HEK293T (cell line): ENCODE data around the gene TAF1B.

Experiments used
- CTCF ChIA-PET: fragments of 350-600 bp; formaldehyde crosslinking; extraction: SDS; loops from one replicate; lab custom pipeline; 2021; ENCODE audit warnings: antibody characterized with exemption, inconsistent platforms; lab: Yijun Ruan, JAX
- POLR2A ChIA-PET: fragments of 350-600 bp; formaldehyde crosslinking; extraction: SDS; loops from one replicate; lab custom pipeline; 2020; ENCODE audit warnings: antibody characterized with exemption, inconsistent platforms; lab: Yijun Ruan, JAX
- DNase-seq: peaks from one replicate; pipeline ENCODE4 v3.0.0; 2012; ENCODE audit warnings: mixed read lengths; ENCODE audit errors: extremely low spot score
- ARNT ChIP-seq: fragments of 450-650 bp; IDR thresholded peaks from 2 replicates; pipeline ENCODE4 v1.6.1; 2017; ENCODE audit warnings: mild to moderate bottlenecking
- BHLHE40 ChIP-seq: fragments of 450-650 bp; IDR thresholded peaks from 2 replicates; pipeline ENCODE4 v1.6.1; 2016; ENCODE audit warnings: mild to moderate bottlenecking, moderate library complexity, borderline replicate concordance
- CTBP1 ChIP-seq: fragments of 450-650 bp; IDR thresholded peaks from 2 replicates; pipeline ENCODE4 v1.6.1; 2016; ENCODE audit warnings: borderline replicate concordance
- ELF4 ChIP-seq: fragments of 450-650 bp; IDR thresholded peaks from 2 replicates; pipeline ENCODE4 v1.6.1; 2017; ENCODE audit warnings: antibody characterized with exemption
- FOXA1 ChIP-seq: fragments of 450-650 bp; IDR thresholded peaks from 2 replicates; pipeline ENCODE4 v1.6.1; 2016; ENCODE audit warnings: mild to moderate bottlenecking
- FOXK2 ChIP-seq: fragments of 450-650 bp; IDR thresholded peaks from 2 replicates; pipeline ENCODE4 v1.6.1; 2016; ENCODE audit warnings: mild to moderate bottlenecking
- FOXM1 ChIP-seq: fragments of 450-650 bp; IDR thresholded peaks from 2 replicates; pipeline ENCODE4 v1.6.1; 2017; ENCODE audit warnings: mild to moderate bottlenecking, borderline replicate concordance
- HDGF ChIP-seq: fragments of 450-650 bp; IDR thresholded peaks from 2 replicates; pipeline ENCODE4 v1.6.1; 2017; ENCODE audit warnings: antibody characterized with exemption, borderline replicate concordance
- L3MBTL2 ChIP-seq: fragments of 450-650 bp; conservative IDR thresholded peaks from 2 replicates; pipeline ENCODE4 v1.6.1; 2016; ENCODE audit warnings: mild to moderate bottlenecking
- LEF1 ChIP-seq: fragments of 450-650 bp; IDR thresholded peaks from 2 replicates; pipeline ENCODE4 v1.6.1; 2017; ENCODE audit warnings: mild to moderate bottlenecking, borderline replicate concordance
- NFRKB ChIP-seq: fragments of 450-650 bp; IDR thresholded peaks from 2 replicates; pipeline ENCODE4 v1.6.1; 2016; ENCODE audit warnings: mild to moderate bottlenecking, moderate library complexity
- SP1 ChIP-seq: fragments of 450-650 bp; IDR thresholded peaks from 2 replicates; pipeline ENCODE4 v1.6.1; 2017
- SUZ12 ChIP-seq: fragments of 450-650 bp; IDR thresholded peaks from 2 replicates; pipeline ENCODE4 v1.6.1; 2016; ENCODE audit warnings: mild to moderate bottlenecking
- TARDBP ChIP-seq: fragments of 450-650 bp; IDR thresholded peaks from 2 replicates; pipeline ENCODE4 v1.6.1; 2016
- ZNF384 ChIP-seq: fragments of 450-650 bp; IDR thresholded peaks from 2 replicates; pipeline ENCODE4 v1.6.1; 2016
- TF ChIP-seq, protein P1 (sequence below): fragments of 450-650 bp; IDR thresholded peaks from 2 replicates; pipeline ENCODE4 v1.6.1; 2016

TAF1B gene

DNA sequence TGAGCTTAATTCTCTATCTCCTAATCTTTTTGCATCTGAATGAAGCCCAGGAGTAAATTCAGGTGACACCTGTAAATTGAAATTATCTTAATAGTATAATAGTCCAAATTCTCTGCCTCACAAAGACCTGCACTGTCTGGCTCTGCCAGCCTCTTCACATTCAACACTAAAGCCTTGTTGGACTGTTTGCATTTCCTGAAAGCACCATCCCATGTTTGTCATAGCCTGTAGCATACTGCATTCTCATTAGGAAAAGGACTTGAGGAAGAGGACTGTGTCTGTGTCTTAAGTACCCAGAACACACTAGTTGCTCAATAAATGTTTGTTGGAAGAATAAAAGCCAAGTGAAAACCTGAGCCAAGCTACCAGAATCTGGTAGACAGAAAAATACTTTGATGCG lies 65.4 kb downstream of the TAF1B start:
- TF ChIP-seq SUZ12 (no peak), ZNF384 (no peak), CTBP1 (no peak)
- CTCF ChIA-PET = no interaction called here
- POLR2A ChIA-PET = interaction anchor here (2.3 kb wide), 1 partner anchor 66 kb away, joined by 9 read pairs; the partner anchor contains the start of gene TAF1B
- DNase-seq = no peak

DNA sequence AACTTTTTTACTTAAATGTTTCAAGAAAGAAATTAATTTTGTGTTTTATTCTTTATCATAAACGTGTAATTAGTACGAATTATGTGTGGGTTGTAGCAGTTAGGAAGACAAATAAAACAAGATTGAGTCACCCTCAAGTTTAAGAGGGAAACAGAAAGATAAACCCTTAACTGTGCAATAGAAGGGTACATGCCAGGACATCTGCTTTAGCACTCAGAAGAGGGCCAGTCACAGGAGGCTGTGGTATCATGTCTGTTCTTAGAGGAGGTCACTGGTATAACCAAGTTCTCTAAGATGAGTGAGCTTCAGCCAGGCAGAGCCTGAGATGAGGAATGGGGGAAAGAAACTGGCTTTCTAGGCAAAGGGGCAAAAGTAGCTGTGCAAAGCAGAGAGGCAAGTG lies 65.8 kb downstream of the TAF1B start:
- no peak for DNase-seq

DNA sequence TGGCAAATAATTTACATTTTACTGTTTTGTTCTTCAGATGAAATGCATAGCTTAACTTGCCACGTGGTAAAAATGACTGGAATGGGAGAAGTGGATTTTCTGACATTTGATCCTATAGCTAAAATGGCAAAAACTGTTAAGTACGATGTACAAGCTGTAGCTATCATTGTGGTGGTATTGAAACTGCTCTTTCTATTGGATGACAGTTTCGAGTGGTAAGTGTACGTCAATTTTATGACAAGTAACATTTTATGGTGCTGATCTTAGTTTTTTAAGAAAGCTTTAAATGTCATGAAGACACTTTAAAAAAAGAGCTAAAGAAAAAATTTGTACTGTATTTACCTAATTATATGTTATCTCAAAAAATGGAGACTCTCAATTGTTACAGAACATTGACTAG lies 67.4 kb downstream of the TAF1B start:
- POLR2A ChIA-PET = no interaction called here
- CTCF ChIA-PET = interaction anchor here (0.6 kb wide), 1 partner anchor 395 kb away, joined by 3 read pairs; no protein-coding TSS in a partner anchor
- no peak for DNase-seq
- TF ChIP-seq NFRKB = no peak
- no peak for TF ChIP-seq HDGF
- no peak for TF ChIP-seq BHLHE40
- no peak for TF ChIP-seq LEF1

More for the DNA sequence above, 65.8 kb downstream of the TAF1B start:
- POLR2A ChIA-PET = interaction anchor here (2.3 kb wide), 1 partner anchor 66 kb away, joined by 9 read pairs; the partner anchor contains the start of gene TAF1B
- CTCF ChIA-PET = no interaction called here
- TF ChIP-seq FOXM1 (no peak), ARNT (no peak), TARDBP (no peak), BHLHE40 (no peak), FOXK2 (no peak), NFRKB (no peak), ELF4 (no peak), LEF1 (no peak), ZNF384 (no peak), L3MBTL2 (no peak), CTBP1 (no peak)

DNA sequence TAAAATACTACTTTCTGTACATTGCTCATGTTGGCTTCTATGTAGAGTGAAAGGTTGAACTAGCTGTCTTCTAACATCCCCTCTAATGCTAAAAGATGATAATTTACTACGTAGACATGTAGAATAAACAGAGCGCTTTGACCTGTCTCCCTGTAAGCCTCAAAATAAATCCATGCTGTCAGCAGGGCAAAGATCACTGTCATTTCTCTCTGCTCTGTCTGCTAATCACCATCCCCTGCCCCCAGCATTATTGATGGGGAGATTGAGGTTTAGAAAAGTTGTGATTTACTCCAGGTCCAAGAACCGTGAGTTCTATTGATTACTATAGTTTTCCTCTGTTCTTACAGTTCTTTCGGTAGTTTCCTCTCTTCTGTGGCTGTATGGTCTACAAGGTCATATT lies 69.2 kb downstream of the TAF1B start:
- CTCF ChIA-PET = no interaction called here
- no peak for TF ChIP-seq SP1
- no peak for TF ChIP-seq ELF4
- TF ChIP-seq SUZ12 = no peak
- no peak for TF ChIP-seq NFRKB
- TF ChIP-seq BHLHE40 = no peak
- no peak for TF ChIP-seq ZNF384
- no peak for TF ChIP-seq CTBP1
- TF ChIP-seq HDGF = no peak
- TF ChIP-seq TARDBP = no peak
- TF ChIP-seq ARNT = no peak
- TF ChIP-seq LEF1 = no peak
- TF ChIP-seq FOXM1 = no peak
- TF ChIP-seq FOXA1 = no peak
- TF ChIP-seq L3MBTL2 = no peak
- TF ChIP-seq, protein P1, sequence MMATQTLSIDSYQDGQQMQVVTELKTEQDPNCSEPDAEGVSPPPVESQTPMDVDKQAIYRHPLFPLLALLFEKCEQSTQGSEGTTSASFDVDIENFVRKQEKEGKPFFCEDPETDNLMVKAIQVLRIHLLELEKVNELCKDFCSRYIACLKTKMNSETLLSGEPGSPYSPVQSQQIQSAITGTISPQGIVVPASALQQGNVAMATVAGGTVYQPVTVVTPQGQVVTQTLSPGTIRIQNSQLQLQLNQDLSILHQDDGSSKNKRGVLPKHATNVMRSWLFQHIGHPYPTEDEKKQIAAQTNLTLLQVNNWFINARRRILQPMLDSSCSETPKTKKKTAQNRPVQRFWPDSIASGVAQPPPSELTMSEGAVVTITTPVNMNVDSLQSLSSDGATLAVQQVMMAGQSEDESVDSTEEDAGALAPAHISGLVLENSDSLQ = no peak
- no peak for DNase-seq
- POLR2A ChIA-PET = no interaction called here

DNA sequence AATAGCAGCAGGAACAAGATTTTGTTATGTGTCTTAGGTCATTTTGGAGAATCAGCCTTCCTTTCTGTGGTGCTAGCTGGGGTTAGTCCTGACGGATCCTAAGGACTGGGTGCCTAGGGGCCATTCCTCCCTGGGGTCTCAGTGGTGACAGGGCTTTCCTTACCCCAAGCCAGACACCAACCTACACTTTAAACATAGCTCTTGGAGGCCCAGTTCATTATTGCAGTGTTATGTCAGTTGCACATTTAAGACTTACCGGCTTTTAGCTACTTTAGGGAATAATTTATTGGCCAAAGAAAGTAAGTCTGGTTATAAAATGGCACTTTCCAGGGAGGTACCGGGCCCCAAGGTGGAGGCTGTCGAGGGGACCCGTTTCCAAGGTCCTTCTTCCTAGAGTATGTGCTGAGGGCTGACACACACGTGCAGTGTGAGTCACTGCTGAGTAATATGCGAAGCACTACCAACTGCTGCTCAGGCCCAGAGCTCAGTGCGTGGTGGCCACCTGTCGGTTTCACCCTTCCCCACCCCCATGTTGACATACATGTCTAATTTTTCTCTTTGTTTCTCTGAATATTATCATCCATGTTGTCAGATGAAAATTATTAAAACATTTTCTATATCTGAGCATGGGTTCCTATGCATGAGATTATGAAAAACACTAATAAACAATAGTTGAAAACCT lies 71.3 kb downstream of the TAF1B start:
- ChIA-PET POLR2A (no interaction called here), CTCF (no interaction called here)
- TF ChIP-seq FOXM1 (no peak), HDGF (no peak), FOXA1 (no peak), ELF4 (no peak), NFRKB (no peak), ARNT (no peak), BHLHE40 (no peak), TARDBP (no peak), ZNF384 (no peak), L3MBTL2 (no peak), CTBP1 (no peak), FOXK2 (no peak), SP1 (no peak)
- TF ChIP-seq, protein P1 = no peak
- DNase-seq = no peak

DNA sequence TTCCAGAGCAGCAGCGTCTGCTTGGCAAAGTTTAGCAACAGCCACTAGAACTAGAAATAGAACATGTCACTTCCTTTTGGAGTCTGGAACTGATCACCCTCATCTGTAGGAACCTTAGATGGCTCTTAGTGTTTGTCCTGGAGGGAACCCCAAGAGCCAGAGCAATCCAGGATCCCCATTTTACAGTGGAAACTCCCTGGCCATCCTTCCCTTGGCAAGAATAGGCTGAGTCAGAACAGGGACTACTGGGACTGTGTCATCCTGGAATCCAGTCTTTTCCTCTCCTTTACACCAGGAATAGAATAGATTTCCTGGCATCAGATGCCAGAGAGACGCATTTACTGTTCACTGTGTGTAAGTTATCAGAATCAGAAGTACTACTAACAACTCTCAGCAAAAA lies 75.0 kb downstream of the TAF1B start:
- TF ChIP-seq, protein P1 = no peak
- TF ChIP-seq FOXM1 (no peak), SUZ12 (no peak), ZNF384 (no peak), BHLHE40 (no peak), L3MBTL2 (no peak)
- no peak for DNase-seq
- CTCF ChIA-PET = no interaction called here
- POLR2A ChIA-PET = no interaction called here
